ENCODE data around the gene BAIAP2. TPM values are rescaled to one million over a fixed set of nuclear protein-coding genes. Genes with fewer than 3 reads are reported as not detected.
A peak's percentile ranks its signal among the peaks of the same experiment; 100 is the strongest.
"Not testable (repeated sequence)": the region's sequence is repeated elsewhere in the genome, so short reads cannot be mapped to it uniquely, and the experiment has no call there.

Gene BAIAP2
- total RNA-seq, 1 experiment from 2014 or later, result 34.4 TPM

DNA sequence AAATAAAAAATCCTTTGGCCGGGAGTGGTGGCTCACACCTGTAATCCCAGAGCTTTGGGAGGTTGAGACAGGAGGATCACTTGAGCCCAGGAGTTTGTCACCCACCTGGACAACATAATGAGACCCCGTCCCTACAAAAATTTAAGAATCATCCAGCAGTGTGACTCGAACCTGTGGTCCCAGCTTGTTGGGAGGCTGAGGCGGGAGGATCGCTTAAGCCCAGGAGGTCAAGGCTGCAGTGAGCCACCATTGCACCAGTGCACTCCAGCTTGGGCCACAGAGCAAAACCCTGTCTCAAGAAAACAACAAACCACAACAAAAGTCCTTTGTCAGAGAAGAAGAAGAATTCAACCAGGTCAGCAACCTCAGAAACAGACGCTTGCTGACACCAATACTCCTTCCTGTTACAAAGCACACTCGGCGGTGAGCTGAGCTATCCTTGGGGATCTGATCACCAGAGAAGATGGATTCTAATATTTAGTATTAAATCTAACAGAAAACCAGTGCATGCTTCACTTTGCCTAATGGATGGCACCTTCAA lies 117.4 kb downstream of the BAIAP2 start:
- H3K4me3 ChIP-seq, result no peak overlapping the region
- no peaks in the 10 kb centered on the region for H3K36me3 ChIP-seq
- no peak for DNase-seq
- H3K9me3 ChIP-seq, result no peaks in the 10 kb centered on the region
- no peaks in the 10 kb centered on the region for H3K27me3 ChIP-seq

DNA sequence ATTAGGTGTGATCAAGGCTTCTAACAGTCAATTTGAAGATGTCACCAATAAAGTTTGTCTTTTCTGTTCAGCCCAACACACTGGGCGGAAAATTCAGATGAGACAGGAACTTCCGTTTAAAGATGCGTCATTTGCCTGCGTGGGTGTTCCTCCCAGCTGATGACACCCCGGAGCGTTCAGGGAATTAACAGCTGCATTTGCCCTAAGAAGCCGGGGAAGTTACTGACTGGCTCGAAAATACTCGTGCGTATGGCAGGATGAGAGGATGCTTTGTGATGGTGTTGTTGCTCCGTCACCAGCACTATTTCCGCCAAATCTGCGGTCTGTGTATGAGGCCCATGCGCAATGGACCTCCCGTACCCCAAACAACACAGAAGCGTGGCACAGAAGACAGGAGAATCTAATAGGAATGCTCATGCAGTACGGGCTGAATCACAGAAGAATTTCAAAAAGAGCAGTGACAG lies 118.4 kb downstream of the BAIAP2 start:
- Histone ChIP-seq H3K9me3 (no peaks in the 10 kb centered on the region), H3K36me3 (no peaks in the 10 kb centered on the region), H3K27me3 (no peaks in the 10 kb centered on the region), H3K4me3 (no peak overlapping the region)
- peak; percentile 68 for DNase-seq

DNA sequence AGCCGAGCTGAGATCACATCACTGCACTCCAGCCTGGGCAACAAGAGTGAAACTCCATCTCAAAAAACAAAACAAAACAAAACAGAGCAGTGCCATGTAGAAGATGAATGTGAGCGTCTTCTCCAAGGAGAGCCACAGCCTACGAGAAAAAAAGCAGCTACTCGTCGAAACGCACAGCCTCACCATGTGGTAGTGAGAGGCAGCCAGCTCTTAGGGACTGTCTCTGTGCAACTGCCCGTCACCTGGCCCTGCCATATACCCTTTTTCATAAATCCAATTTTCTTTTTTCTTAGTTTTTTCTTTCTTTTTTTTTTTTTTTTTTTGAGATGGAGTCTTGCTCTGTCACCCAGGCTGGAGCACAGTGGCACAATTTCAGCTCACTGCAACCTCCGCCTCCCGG lies 119.1 kb downstream of the BAIAP2 start:
- not testable (repeated sequence) for H3K4me3 ChIP-seq, DNase-seq, H3K9me3 ChIP-seq

DNA sequence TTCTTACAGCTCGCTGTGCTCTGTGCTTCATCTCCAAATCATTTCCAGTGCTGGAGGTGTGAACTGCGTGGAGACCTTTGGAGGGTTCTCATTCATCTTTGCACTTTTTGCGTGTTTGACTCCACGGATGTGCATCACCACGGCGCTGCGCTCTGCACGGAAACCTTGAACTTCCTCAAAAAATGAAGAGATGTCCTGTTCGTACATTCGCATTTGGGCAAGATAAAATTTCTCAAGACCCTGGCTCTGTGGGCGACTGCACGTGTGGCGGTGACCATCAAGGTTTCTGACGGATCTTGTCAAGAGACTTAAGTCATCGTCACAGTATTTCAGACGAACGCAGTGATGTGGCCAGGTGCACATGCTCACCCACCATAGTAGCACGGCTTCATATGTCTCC lies 120.0 kb downstream of the BAIAP2 start:
- H3K4me3 ChIP-seq, result no peak overlapping the region
- no peak for DNase-seq
- no peaks in the 10 kb centered on the region for H3K36me3 ChIP-seq
- no peaks in the 10 kb centered on the region for H3K27me3 ChIP-seq
- no peaks in the 10 kb centered on the region for H3K9me3 ChIP-seq

More for the DNA sequence above, 119.1 kb downstream of the BAIAP2 start:
- H3K36me3 ChIP-seq, H3K27me3 ChIP-seq: not testable (repeated sequence)

DNA sequence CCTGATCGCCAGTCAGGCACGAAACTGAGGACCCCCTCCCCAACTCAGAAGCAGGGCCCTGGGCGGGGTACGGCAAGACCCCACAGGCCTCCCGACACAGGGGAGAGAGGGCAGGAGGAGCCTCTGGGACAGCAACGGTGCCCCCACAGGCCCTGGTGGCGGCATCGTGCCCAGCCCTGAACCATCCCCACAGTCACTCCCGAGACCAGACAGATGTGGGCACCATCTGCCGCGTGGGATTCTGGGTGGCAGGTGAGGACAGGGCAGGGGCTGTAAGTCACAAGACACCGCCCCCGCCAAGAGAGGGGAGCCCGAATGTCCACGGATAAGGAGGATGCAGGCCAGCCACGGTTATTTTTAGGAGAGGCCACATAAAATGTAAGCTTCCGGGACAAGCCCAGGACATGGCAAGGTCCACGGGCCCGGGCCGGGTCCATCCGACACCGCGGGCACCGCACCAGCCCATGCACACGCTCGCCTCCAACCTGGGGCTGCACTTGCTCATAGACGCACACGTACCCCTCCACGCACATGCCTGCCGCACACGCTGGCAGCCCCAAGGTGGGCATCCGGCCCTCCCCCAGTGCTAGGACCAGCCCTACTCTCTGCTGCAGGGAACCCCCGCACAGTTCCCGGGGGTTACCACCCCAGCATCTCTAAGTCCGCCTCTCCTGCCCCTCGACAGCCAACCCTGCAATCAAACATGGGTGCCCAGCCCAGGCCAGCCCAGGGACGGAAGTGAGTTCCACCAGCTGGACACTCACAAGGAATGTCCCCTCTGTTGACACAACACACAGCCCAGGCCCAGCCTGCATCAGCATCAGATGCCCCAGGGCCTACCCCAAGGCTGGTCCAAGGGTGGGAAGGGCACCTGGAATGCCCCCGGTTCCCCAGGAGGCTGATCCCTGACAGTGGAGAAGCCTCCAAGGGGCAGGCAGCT lies 122.2 kb downstream of the BAIAP2 start:
- no peak for DNase-seq
- no peaks in the 10 kb centered on the region for H3K9me3 ChIP-seq
- no peak overlapping the region for H3K4me3 ChIP-seq
- no peaks in the 10 kb centered on the region for H3K27me3 ChIP-seq
- H3K36me3 ChIP-seq, result no peaks in the 10 kb centered on the region

DNA sequence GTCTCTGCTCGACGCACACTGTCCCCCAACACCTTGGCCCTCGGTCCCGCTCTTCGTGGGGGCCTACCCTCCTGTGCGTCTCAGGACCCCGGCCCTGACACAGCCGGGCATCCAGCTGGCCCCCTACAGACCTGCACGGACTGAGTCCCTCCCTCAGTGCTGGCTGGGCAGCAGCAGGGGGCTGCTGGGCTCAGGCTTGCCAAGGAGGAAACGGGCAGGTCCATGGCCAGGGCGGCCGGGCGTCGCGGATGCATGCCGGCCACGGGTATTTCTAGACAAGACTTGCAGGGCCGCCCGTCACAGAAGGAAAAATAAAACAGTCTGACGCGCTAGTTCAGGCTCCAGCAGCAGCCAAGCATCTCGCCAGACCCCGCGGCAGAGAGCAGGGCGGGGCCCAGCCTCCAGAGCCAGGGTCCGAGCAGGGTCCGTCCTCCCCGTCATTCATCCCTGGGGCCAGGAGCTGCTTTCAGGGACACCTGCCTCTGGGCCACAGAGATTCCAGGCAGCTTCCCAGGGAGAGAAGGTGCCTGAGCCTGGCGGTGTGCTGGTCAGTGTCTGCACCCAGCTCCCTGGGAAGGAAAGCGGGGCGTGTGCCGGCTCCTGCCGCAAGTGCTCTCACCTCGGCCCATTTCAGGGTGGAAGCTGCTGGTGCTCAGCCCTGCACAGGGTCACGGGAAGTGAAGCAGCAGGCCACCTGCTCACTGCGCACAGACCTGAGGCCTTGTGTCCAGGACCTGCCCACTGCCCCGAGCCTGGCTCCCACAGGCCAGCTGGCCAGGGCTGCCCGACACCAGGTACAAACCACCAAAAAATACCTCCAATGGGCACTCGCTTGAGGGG lies 123.1 kb downstream of the BAIAP2 start:
- no peaks in the 10 kb centered on the region for H3K36me3 ChIP-seq
- no peak overlapping the region for H3K4me3 ChIP-seq
- no peaks in the 10 kb centered on the region for H3K27me3 ChIP-seq
- H3K9me3 ChIP-seq, result no peaks in the 10 kb centered on the region
- no peak for DNase-seq

DNA sequence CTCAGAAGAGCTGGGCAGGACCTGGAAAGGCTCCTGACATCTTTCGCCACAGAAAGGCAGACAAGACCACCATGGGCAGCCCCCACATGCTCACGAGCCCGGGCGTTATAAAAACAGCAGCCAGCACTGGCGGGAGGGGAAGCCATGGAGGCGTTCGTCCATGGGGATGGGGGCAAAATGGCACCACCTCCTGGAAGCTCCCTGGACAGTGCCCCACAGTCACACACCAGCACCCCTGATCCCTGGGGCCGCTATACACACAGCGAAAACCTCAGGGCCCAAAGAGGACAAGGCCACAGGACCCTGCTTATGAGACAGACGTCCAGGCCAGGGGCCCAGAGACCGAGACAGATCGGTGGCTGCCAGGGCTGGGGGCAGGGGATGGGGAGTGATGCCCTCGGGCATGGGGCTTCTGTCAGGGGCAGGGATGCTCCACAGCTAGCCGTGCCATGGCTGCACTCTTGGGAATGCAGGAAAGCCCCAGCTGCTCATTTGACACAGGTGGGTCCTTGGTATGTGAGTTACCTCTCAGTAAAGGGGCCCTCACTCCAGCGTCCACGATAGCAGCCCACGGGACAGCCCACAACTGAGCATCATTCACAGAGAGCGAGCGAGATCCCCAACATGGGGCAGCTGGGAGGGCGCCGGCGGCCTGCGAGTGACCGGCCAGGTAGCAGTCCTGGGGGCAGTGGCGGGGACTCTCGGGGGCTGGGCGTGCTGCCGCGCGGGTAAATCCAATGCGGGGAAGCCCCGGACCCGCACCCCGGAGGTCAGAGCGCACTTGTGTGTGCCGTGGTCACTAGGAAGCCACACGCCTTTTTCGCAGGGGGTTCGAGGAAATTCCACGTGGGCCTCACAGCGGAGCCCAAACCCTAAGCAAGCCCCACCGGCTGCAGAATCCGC lies 124.0 kb downstream of the BAIAP2 start:
- Histone ChIP-seq H3K36me3 (no peaks in the 10 kb centered on the region), H3K4me3 (no peak overlapping the region), H3K27me3 (no peaks in the 10 kb centered on the region), H3K9me3 (no peaks in the 10 kb centered on the region)
- no peak for DNase-seq

DNA sequence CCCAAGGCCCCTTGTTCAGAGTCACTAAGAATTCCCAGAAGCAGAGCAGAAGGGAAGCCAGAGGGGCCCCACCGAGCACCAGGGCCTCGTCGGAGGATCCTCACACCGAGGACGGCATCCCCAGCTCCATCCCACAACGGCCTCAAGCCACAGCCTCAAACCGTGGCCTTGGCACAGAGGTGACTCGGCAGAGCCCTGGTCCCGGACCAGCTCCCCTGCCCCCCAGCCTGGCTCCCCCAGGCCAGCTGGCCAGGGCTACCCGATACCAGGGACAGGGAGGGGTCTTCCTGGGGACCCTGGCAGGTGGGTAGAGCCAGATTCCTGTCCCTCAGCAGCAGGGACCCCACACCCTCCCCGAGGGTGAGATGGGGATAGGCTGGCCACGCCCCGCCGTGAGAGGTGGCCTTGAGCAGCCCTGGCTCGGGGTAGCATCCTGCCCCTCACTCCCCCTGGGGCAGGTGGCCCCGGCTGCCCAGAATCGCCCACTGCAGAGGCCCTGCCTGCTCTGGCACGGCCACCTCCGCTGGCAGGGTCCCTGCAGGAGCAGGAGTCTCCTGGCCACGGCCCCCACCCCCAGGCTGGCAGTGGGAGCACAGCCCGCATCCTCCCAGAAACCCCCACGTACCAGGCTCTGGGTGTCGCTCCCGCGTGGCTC lies 124.8 kb downstream of the BAIAP2 start:
- Histone ChIP-seq H3K9me3 (no peaks in the 10 kb centered on the region), H3K36me3 (no peaks in the 10 kb centered on the region), H3K4me3 (no peak overlapping the region), H3K27me3 (no peaks in the 10 kb centered on the region)
- DNase-seq, result no peak

DNA sequence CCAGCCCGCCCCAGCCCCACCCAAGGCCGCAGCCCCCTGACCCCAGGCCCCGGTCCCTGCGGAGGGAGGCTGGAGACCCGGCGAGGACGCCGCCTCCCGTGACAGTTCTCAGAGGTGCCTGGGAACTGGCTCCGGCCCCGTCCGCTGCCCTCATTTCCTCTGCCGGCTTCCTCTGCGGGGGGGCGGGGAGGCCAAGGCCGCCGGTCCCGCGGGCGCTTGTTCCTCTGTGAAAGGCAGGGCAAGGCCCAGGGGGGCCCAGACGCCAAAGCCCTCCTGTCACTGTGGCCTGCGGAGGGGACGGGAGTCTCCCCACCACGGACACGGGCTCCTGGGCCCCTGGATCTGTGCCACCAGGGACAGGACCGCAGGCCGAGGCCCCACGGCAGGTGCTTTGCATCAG lies 125.4 kb downstream of the BAIAP2 start:
- Histone ChIP-seq H3K36me3 (no peaks in the 10 kb centered on the region), H3K9me3 (no peaks in the 10 kb centered on the region), H3K4me3 (no peak overlapping the region), H3K27me3 (no peaks in the 10 kb centered on the region)
- DNase-seq, result no peak

DNA sequence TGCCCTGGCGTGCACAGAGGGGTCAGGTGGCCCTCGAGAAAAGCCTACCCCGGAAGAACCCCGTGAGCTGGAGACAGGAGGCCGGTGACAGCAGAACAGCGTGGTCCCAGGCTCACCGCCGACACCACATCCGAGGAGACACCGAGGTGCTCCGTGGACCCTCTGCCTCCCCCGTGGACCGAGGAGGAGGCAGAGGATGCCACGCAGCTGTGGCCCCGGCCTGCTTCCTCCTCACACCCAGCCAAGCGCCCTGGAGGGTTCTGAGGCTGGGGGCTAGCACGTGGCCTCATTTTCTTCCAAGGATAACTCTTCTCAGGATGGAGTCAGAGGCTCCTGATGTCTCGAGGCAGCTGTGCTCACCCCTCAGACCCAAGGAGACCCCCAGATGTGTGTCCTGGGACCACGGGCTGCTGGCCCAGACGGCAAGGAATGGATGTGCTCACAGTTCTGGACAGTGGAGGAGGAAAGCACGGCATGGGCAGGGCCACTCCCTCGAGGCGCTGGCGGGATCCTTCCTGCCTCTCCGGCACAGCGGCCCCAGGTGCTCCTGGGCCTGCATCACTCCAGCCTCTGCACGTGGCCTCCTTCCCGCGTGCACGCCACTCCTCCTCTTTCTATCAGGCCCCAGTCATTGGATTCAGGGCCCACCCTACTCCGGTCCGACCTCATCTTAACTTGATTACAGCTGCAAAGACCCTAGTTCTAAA lies 125.9 kb downstream of the BAIAP2 start:
- no peaks in the 10 kb centered on the region for H3K36me3 ChIP-seq
- no peak overlapping the region for H3K4me3 ChIP-seq
- DNase-seq, result no peak
- H3K9me3 ChIP-seq, result no peaks in the 10 kb centered on the region
- no peaks in the 10 kb centered on the region for H3K27me3 ChIP-seq

DNA sequence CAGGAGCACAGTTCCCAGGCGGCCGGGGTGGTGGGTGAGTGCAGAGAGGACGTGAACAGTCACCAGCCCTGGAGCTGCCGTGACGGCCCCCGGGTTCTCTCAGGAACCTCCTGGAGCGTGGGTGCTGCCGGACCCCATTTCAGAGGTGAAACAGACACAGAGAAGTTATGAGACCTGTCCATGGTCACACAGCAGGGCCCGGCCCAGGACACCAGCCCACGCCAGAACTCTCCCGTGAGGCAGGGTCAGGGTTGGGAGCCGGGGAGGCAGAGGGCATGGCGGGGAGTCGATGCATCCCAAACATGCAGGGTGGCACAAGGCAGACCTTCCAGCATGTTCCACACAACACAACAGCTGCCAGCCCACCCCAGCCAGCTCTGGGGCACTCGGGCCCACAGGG lies 126.6 kb downstream of the BAIAP2 start:
- no peaks in the 10 kb centered on the region for H3K27me3 ChIP-seq
- no peaks in the 10 kb centered on the region for H3K36me3 ChIP-seq
- no peak for DNase-seq
- H3K9me3 ChIP-seq, result no peaks in the 10 kb centered on the region
- H3K4me3 ChIP-seq, result no peak overlapping the region

DNA sequence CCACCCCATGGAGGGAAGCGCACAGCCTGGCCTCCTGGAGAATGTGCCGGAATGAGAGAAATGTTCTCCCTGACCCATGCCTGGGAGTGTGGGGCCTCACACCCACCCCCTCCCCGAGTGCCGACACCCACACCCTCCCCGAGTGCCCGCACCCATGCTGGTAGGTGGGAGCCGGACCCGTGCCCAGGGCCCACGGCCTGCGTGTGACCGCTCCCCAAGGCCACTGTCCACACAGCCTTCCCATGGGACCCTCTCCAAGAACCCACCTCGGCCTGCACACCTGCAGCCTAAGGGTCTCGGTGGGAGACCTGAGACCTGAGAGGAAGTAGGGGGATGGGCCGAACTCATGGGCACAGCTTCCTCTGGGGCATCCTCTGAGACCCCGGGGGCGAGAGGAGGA lies 127.0 kb downstream of the BAIAP2 start:
- no peak overlapping the region for H3K4me3 ChIP-seq
- no peak for DNase-seq
- H3K27me3 ChIP-seq, result no peaks in the 10 kb centered on the region

DNA sequence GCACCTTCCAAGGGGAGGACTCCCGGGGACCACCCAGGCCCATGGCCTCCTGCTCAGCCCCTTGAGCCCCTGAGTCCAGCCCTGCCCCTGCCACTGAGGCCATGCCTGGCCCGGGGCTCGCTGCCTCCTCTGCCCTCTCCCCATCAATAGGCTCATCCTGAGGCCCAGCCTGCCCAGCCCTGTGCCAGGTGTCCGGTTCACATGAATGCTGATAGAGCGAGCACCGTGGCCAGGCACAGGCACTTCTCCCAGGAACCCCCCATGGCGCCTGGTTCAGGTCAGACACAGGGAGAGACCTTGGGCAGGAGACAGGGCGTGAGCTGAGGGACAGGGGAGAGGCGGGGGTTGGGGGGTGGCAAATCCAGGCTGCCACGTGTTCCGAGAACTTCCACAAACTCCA lies 127.5 kb downstream of the BAIAP2 start:
- DNase-seq, result no peak
- Histone ChIP-seq H3K4me3 (no peak overlapping the region), H3K9me3 (no peaks in the 10 kb centered on the region), H3K27me3 (no peaks in the 10 kb centered on the region), H3K36me3 (no peaks in the 10 kb centered on the region)

More for the DNA sequence above, 127.0 kb downstream of the BAIAP2 start:
- Histone ChIP-seq H3K9me3 (no peaks in the 10 kb centered on the region), H3K36me3 (no peaks in the 10 kb centered on the region)

DNA sequence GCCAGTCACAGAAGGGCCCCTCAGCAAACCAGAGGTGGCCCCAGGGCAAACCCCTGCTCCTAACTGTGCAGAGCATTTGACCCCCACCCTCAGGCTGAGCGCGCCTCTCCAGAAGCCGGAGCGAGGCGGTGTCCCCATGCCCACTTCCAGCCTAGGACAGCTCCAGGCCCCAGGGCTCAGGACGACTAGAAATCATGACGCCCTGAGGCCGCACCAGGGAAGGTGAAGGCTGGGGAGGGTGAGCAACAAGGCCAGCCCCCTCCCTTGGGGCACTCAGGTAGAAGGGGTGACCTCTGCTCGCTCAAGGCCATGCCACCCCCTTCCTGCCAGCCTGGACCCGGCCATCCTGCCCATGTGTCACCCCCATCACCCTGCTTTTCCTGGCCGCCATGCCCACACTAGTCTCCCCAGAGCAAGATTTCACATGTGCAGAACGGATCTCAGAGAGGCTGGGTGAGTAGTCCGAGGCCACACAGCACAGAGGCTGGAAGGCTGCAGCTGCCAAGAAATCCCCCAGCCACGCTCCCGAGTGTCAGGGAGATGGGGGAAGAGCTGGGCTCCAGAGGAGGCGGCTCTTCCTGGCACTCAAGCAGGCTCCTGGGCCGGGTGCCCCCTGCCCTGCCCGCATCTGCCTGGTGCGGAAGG lies 128.2 kb downstream of the BAIAP2 start:
- no peaks in the 10 kb centered on the region for H3K9me3 ChIP-seq
- H3K36me3 ChIP-seq, result no peaks in the 10 kb centered on the region
- no peak for DNase-seq
- H3K4me3 ChIP-seq, result no peak overlapping the region
- no peaks in the 10 kb centered on the region for H3K27me3 ChIP-seq
